CD4-positive, alpha-beta T cell treated with Interleukin-15 for 4 hours (primary cell): ENCODE data around the gene SEBOX.
A peak's percentile ranks its signal among the peaks of the same experiment; 100 is the strongest.

Experiments used
- DNase-seq: peaks from one replicate; pipeline ENCODE4 v3.0.0-alpha.2; 2020; ENCODE audit warnings: low spot score

Gene SEBOX

GRCh38 chr17:28368306-28368831, 3.4 kb upstream of the SEBOX start:
- no peak for DNase-seq

- no peak for DNase-seq
Measured at GRCh38 chr17:28367641-28368305, 2.8 kb upstream of the SEBOX start.

- DNase-seq, result no peak
Measured at GRCh38 chr17:28366605-28367004, 1.6 kb upstream of the SEBOX start.

- DNase-seq, result no peak
Measured at GRCh38 chr17:28365487-28365886, 488 bp upstream of the SEBOX start.

GRCh38 chr17:28363776-28364650, 986 bp downstream of the SEBOX start:
- no peak for DNase-seq

GRCh38 chr17:28363186-28363585, 1.8 kb downstream of the SEBOX start:
- no peak for DNase-seq

GRCh38 chr17:28357901-28358197, 7.2 kb downstream of the SEBOX start:
- no peak for DNase-seq

- DNase-seq, result peak; percentile 96
Measured at GRCh38 chr17:28357061-28357900, 7.7 kb downstream of the SEBOX start, which contains the start of gene POLDIP2. Gene POLDIP2, minus strand, starts transcription at chr17:28357527. Its CDS starts 79 bp downstream, at chr17:28357448.

- no peak for DNase-seq
Measured at GRCh38 chr17:28350271-28350670, 14.7 kb downstream of the SEBOX start.

- no peak for DNase-seq
Measured at GRCh38 chr17:28348979-28349378, 16.0 kb downstream of the SEBOX start.

- no peak for DNase-seq
Measured at GRCh38 chr17:28347261-28347891, 17.6 kb downstream of the SEBOX start.

GRCh38 chr17:28346746-28347246, 18.2 kb downstream of the SEBOX start:
- no peak for DNase-seq

GRCh38 chr17:28346199-28346580, 18.8 kb downstream of the SEBOX start:
- no peak for DNase-seq

GRCh38 chr17:28345419-28346198, 19.4 kb downstream of the SEBOX start:
- no peak for DNase-seq

- no peak for DNase-seq
Measured at GRCh38 chr17:28344435-28344901, 20.5 kb downstream of the SEBOX start.

- DNase-seq, result no peak
Measured at GRCh38 chr17:28344011-28344410, 21.0 kb downstream of the SEBOX start.

GRCh38 chr17:28343491-28343932, 21.5 kb downstream of the SEBOX start:
- DNase-seq, result no peak

GRCh38 chr17:28342313-28342712, 22.7 kb downstream of the SEBOX start:
- no peak for DNase-seq

- DNase-seq, result no peak
Measured at GRCh38 chr17:28341516-28341915, 23.5 kb downstream of the SEBOX start.

- no peak for DNase-seq
Measured at GRCh38 chr17:28340374-28340773, 24.6 kb downstream of the SEBOX start.

- no peak for DNase-seq
Measured at GRCh38 chr17:28339431-28339830, 25.6 kb downstream of the SEBOX start.
